Suprapubic skin (tissue), 4 donors: ENCODE results near the gene PHLDB2.

Source experiments
- CTCF ChIP-seq, 2 donors: fragments of 200-600 bp in 1 of 2; fragments of 450-650 bp in 1 of 2; sonication (generic) in 1 of 2; IDR thresholded peaks; one replicate each; pipeline ENCODE4 v1.5.1; 2016 to 2019; ENCODE audit warnings: antibody characterized with exemption in 2 of 2, mild to moderate bottlenecking in 1 of 2, moderate library complexity in 1 of 2
- EP300 ChIP-seq: sonication (generic); formaldehyde crosslinking; IDR thresholded peaks from one replicate; pipeline ENCODE4 v1.6.1; 2017; ENCODE audit warnings: antibody characterized with exemption
- POLR2A ChIP-seq, 2 donors: fragments of 450-650 bp; IDR thresholded peaks; one replicate each; pipeline ENCODE4 v1.6.1; 2017; ENCODE audit warnings: antibody characterized with exemption in 2 of 2, mild to moderate bottlenecking in 2 of 2, moderate library complexity in 2 of 2
- POLR2AphosphoS5 ChIP-seq, 3 donors: sonication (generic); formaldehyde crosslinking; IDR thresholded peaks; one replicate each; pipeline ENCODE4 v1.6.1; 2017; ENCODE audit warnings: antibody characterized with exemption in 3 of 3

GRCh38 chr3:112019716-112020115 is 160.7 kb downstream of the PHLDB2 start:
- TF ChIP-seq CTCF (IDR thresholded peaks at IDR 0.05) (no peak), POLR2AphosphoS5 (IDR thresholded peaks at IDR 0.05) (no peak), EP300 (no peak), POLR2A (IDR thresholded peaks at IDR 0.05) (no peak)
